ENCODE measurements around the gene ARHGAP5. TPM values are rescaled to one million over a fixed set of nuclear protein-coding genes. Genes with fewer than 3 reads are reported as not detected.

The ARHGAP5 gene
- total RNA-seq, 2 experiments from 2014 or later, result 8.1 to 20.4 TPM

- ChIA-PET POLR2A (no interaction called here), CTCF (ENCODE audit: unreplicated experiment) (no interaction called here)
- no peaks in the 10 kb centered on the region for H3K9me2 ChIP-seq (ENCODE audit: insufficient read depth, low read length)
- no peak overlapping the region for H3K4me3 ChIP-seq (ENCODE audit: low read depth, low read length, poor library complexity, severe bottlenecking)
- H2AFZ ChIP-seq (ENCODE audit: low read length), result no peak overlapping the region
- BruUV-seq (replicated peaks), result no TSS peak
- no peak for DNase-seq (ENCODE audit: low spot score)
- no peaks in the 10 kb centered on the region for H3K79me2 ChIP-seq (ENCODE audit: insufficient read depth, low read depth, low read length)
- H3K27ac ChIP-seq (ENCODE audit: low read depth, low read length, poor library complexity, severe bottlenecking), result no peak overlapping the region
- H3K4me2 ChIP-seq (ENCODE audit: low read length), result no peak overlapping the region
- no peaks in the 10 kb centered on the region for H4K20me1 ChIP-seq (ENCODE audit: insufficient read depth, low read length)
- intact Hi-C loops (cut with micrococcal nuclease; ENCODE audit: unreplicated experiment), result no loop called here
- no peaks in the 10 kb centered on the region for H3K4me1 ChIP-seq (ENCODE audit: insufficient read depth, low read length, poor library complexity, severe bottlenecking)
- H3K9me3 ChIP-seq (ENCODE audit: low read length), result no peaks in the 10 kb centered on the region
- H3K36me3 ChIP-seq (ENCODE audit: insufficient read depth, low read length), result no peaks in the 10 kb centered on the region
- TF ChIP-seq EZH2phosphoT487 (IDR thresholded peaks at IDR 0.05; ENCODE audit: borderline replicate concordance, low read depth, low read length), result no peak
- TF ChIP-seq CTCF (conservative IDR thresholded peaks at IDR 0.05; ENCODE audit: low read length), result no peak
Measured at GRCh38 chr14:32043624-32044023, 33.5 kb upstream of the ARHGAP5 start.

GRCh38 chr14:32044454-32044853 is 32.6 kb upstream of the ARHGAP5 start:
- BruUV-seq (replicated peaks), result no TSS peak
- POLR2A ChIA-PET, result interaction anchor here (0.5 kb wide), 1 partner anchor 1448 kb away, joined by 5 read pairs; no protein-coding TSS in a partner anchor
- intact Hi-C loops (cut with micrococcal nuclease; ENCODE audit: unreplicated experiment), result no loop called here

More at GRCh38 chr14:32044454-32044853, 32.6 kb upstream of the ARHGAP5 start:
- Histone ChIP-seq H3K79me2 (ENCODE audit: insufficient read depth, low read depth, low read length) (no peaks in the 10 kb centered on the region), H3K36me3 (ENCODE audit: insufficient read depth, low read length) (no peaks in the 10 kb centered on the region), H3K4me3 (ENCODE audit: low read depth, low read length, poor library complexity, severe bottlenecking) (no peak overlapping the region), H3K4me2 (ENCODE audit: low read length) (no peak overlapping the region), H3K4me1 (ENCODE audit: insufficient read depth, low read length, poor library complexity, severe bottlenecking) (peaks cover 2% of the 10 kb centered on the region), H3K27ac (ENCODE audit: low read depth, low read length, poor library complexity, severe bottlenecking) (no peak overlapping the region), H3K9me2 (ENCODE audit: insufficient read depth, low read length) (no peaks in the 10 kb centered on the region), H4K20me1 (ENCODE audit: insufficient read depth, low read length) (no peaks in the 10 kb centered on the region), H3K9me3 (ENCODE audit: low read length) (no peaks in the 10 kb centered on the region), H2AFZ (ENCODE audit: low read length) (no peak overlapping the region)
- CTCF ChIA-PET (ENCODE audit: unreplicated experiment), result no interaction called here
- TF ChIP-seq EZH2phosphoT487 (IDR thresholded peaks at IDR 0.05; ENCODE audit: borderline replicate concordance, low read depth, low read length) (no peak), CTCF (conservative IDR thresholded peaks at IDR 0.05; ENCODE audit: low read length) (no peak)
- no peak for DNase-seq (ENCODE audit: low spot score)

All from OCI-LY7 (cell line).